MG63 (cell line): ENCODE measurements around the gene SULT1A1. TPM values are rescaled to one million over a fixed set of nuclear protein-coding genes. Genes with fewer than 3 reads are reported as not detected.
"Not testable (repeated sequence)": the region's sequence is repeated elsewhere in the genome, so short reads cannot be mapped to it uniquely, and the experiment has no call there.

ENCODE experiments used
- DNase-seq: peaks from one replicate; pipeline ENCODE4 v3.0.0-alpha.2; 2020
- H3K27me3 ChIP-seq: fragments of 250-450 bp; sonication (Bioruptor Pico); 2 replicates; pipeline ENCODE4 v1.5.1; 2020; ENCODE audit warnings: mild to moderate bottlenecking, moderate library complexity
- H3K36me3 ChIP-seq: fragments of 250-450 bp; sonication (Bioruptor Pico); 2 replicates; pipeline ENCODE4 v1.5.1; 2020; ENCODE audit warnings: mild to moderate bottlenecking, moderate library complexity
- H3K4me3 ChIP-seq: fragments of 250-450 bp; sonication (Bioruptor Pico); 2 replicates; pipeline ENCODE4 v1.5.1; 2020; ENCODE audit warnings: mild to moderate bottlenecking, moderate library complexity
- H3K9me3 ChIP-seq: fragments of 250-450 bp; sonication (Bioruptor Pico); 2 replicates; pipeline ENCODE4 v1.5.1; 2020; ENCODE audit warnings: mild to moderate bottlenecking, moderate library complexity
- total RNA-seq: library from RNA; depleted of rRNA; stranded (reverse); fragments of >200 nt; shearing (Covaris generic); gene quantifications from 2 replicates; pipeline ENCODE4 v1.2.3, GENCODE V29; 2014; ENCODE audit warnings: low replicate concordance

The SULT1A1 gene
- total RNA-seq, 1 experiment from 2014 or later = 2.3 TPM

GRCh38 chr16:28612359-28613280 is 2.8 kb upstream of the SULT1A1 start:
- not testable (repeated sequence) for H3K27me3 ChIP-seq, H3K36me3 ChIP-seq, H3K9me3 ChIP-seq, DNase-seq, H3K4me3 ChIP-seq

- no peak for DNase-seq
- no peaks in the 10 kb centered on the region for H3K9me3 ChIP-seq
- no peaks in the 10 kb centered on the region for H3K36me3 ChIP-seq
- no peak overlapping the region for H3K4me3 ChIP-seq
- H3K27me3 ChIP-seq = no peaks in the 10 kb centered on the region
Observed at GRCh38 chr16:28610595-28611191, 849 bp upstream of the SULT1A1 start.

- DNase-seq, H3K9me3 ChIP-seq, H3K36me3 ChIP-seq, H3K27me3 ChIP-seq, H3K4me3 ChIP-seq: not testable (repeated sequence)
Observed at GRCh38 chr16:28608867-28609596, 812 bp downstream of the SULT1A1 start.

- not testable (repeated sequence) for DNase-seq, H3K4me3 ChIP-seq, H3K9me3 ChIP-seq, H3K27me3 ChIP-seq, H3K36me3 ChIP-seq
Observed at GRCh38 chr16:28608496-28608808, 1.4 kb downstream of the SULT1A1 start.

- H3K36me3 ChIP-seq, H3K9me3 ChIP-seq, DNase-seq, H3K4me3 ChIP-seq, H3K27me3 ChIP-seq: not testable (repeated sequence)
Observed at GRCh38 chr16:28607681-28608495, 2.0 kb downstream of the SULT1A1 start.

- H3K4me3 ChIP-seq = no peak overlapping the region
- no peaks in the 10 kb centered on the region for H3K36me3 ChIP-seq
- H3K9me3 ChIP-seq = no peaks in the 10 kb centered on the region
- H3K27me3 ChIP-seq = no peaks in the 10 kb centered on the region
- no peak for DNase-seq
Observed at GRCh38 chr16:28607116-28607623, 2.7 kb downstream of the SULT1A1 start.

- no peaks in the 10 kb centered on the region for H3K27me3 ChIP-seq
- H3K4me3 ChIP-seq = no peak overlapping the region
- no peaks in the 10 kb centered on the region for H3K9me3 ChIP-seq
- no peak for DNase-seq
- H3K36me3 ChIP-seq = no peaks in the 10 kb centered on the region
Observed at GRCh38 chr16:28606291-28607115, 3.3 kb downstream of the SULT1A1 start.

GRCh38 chr16:28604186-28604565 is 5.7 kb downstream of the SULT1A1 start:
- no peaks in the 10 kb centered on the region for H3K36me3 ChIP-seq
- DNase-seq = no peak
- no peaks in the 10 kb centered on the region for H3K27me3 ChIP-seq
- H3K9me3 ChIP-seq = no peaks in the 10 kb centered on the region
- no peak overlapping the region for H3K4me3 ChIP-seq

- Histone ChIP-seq H3K4me3 (no peak overlapping the region), H3K36me3 (no peaks in the 10 kb centered on the region), H3K9me3 (no peaks in the 10 kb centered on the region), H3K27me3 (no peaks in the 10 kb centered on the region)
- no peak for DNase-seq
Observed at GRCh38 chr16:28603381-28604185, 6.3 kb downstream of the SULT1A1 start.

GRCh38 chr16:28602529-28602928 is 7.3 kb downstream of the SULT1A1 start:
- no peak overlapping the region for H3K4me3 ChIP-seq
- H3K36me3 ChIP-seq = no peaks in the 10 kb centered on the region
- no peaks in the 10 kb centered on the region for H3K9me3 ChIP-seq
- H3K27me3 ChIP-seq = no peaks in the 10 kb centered on the region
- no peak for DNase-seq

GRCh38 chr16:28602062-28602461 is 7.8 kb downstream of the SULT1A1 start:
- not testable (repeated sequence) for H3K9me3 ChIP-seq, H3K4me3 ChIP-seq, H3K36me3 ChIP-seq, DNase-seq, H3K27me3 ChIP-seq

- H3K36me3 ChIP-seq, H3K27me3 ChIP-seq, H3K9me3 ChIP-seq, DNase-seq, H3K4me3 ChIP-seq: not testable (repeated sequence)
Observed at GRCh38 chr16:28601589-28601988, 8.3 kb downstream of the SULT1A1 start.

- DNase-seq, H3K36me3 ChIP-seq, H3K9me3 ChIP-seq, H3K27me3 ChIP-seq, H3K4me3 ChIP-seq: not testable (repeated sequence)
Observed at GRCh38 chr16:28600965-28601364, 8.9 kb downstream of the SULT1A1 start.

GRCh38 chr16:28599377-28600285 is 10.2 kb downstream of the SULT1A1 start:
- H3K27me3 ChIP-seq, DNase-seq, H3K36me3 ChIP-seq: not testable (repeated sequence)

More at GRCh38 chr16:28599377-28600285, 10.2 kb downstream of the SULT1A1 start:
- not testable (repeated sequence) for H3K4me3 ChIP-seq, H3K9me3 ChIP-seq
